ENCODE data around the gene GNAT1. TPM values are rescaled to one million over a fixed set of nuclear protein-coding genes. Genes with fewer than 3 reads are reported as not detected.

GNAT1 gene
- total RNA-seq, 1 experiment from 2014 or later, result 0.13 TPM

DNA sequence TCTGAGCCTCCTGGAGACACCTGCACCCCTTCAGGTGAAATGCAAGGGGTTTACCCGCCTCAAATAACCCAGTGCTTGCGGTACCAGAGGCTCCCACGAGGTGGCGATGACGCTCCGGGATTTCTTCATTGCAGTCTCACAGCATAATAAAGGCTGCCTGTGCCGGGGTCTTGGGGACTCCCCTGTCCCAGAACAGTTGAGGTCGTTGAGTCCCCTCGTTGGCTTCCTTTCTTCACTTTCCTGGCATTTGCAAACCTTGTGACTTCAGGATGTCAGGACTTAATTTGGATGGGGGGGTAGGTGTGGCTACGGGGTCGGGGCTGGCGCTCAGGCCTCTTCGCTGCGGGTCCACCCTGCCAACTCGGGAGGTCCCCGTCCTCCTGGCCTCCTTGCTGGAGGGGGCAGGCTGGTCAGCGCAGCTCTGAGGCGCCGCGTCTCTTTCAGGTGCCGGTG is 1.3 kb downstream of the GNAT1 start (continued):
- no peak for TF ChIP-seq ZNF317 (CRISPR knock-in tag; IDR thresholded peaks at IDR 0.05; ENCODE audit: borderline replicate concordance, low read depth)

DNA sequence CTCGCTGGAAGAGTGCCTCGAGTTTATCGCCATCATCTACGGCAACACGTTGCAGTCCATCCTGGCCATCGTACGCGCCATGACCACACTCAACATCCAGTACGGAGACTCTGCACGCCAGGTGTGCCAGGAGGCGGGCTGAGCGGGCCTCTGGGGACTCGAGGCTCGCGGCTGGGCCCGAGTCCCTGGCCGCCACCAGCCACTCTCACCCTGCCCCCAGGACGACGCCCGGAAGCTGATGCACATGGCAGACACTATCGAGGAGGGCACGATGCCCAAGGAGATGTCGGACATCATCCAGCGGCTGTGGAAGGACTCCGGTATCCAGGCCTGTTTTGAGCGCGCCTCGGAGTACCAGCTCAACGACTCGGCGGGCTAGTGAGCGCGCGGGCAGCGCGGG is 1.9 kb downstream of the GNAT1 start:
- POLR2A ChIA-PET, result interaction anchor here (1.4 to 1.5 kb wide), 2 partner anchors 32 to 53 kb away, joined by 3 to 4 read pairs; no protein-coding TSS in a partner anchor
- no peak for TF ChIP-seq NR2C2 (CRISPR knock-in tag; IDR thresholded peaks at IDR 0.05)
- TF ChIP-seq, protein P1, sequence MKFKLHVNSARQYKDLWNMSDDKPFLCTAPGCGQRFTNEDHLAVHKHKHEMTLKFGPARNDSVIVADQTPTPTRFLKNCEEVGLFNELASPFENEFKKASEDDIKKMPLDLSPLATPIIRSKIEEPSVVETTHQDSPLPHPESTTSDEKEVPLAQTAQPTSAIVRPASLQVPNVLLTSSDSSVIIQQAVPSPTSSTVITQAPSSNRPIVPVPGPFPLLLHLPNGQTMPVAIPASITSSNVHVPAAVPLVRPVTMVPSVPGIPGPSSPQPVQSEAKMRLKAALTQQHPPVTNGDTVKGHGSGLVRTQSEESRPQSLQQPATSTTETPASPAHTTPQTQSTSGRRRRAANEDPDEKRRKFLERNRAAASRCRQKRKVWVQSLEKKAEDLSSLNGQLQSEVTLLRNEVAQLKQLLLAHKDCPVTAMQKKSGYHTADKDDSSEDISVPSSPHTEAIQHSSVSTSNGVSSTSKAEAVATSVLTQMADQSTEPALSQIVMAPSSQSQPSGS (CRISPR knock-in tag; IDR thresholded peaks at IDR 0.05; ENCODE audit: borderline replicate concordance, low read depth), result no peak
- H3K4me3 Mint-ChIP-seq, result no peak overlapping the region
- H3K27me3 Mint-ChIP-seq (ENCODE audit: low read depth), result peaks cover 9% of the 10 kb centered on the region
- peaks cover 6% of the 10 kb centered on the region for H3K4me1 Mint-ChIP-seq
- ATAC-seq, result no peak
- H3K9me3 Mint-ChIP-seq, result no peaks in the 10 kb centered on the region
- H3K36me3 Mint-ChIP-seq, result no peaks in the 10 kb centered on the region
- CTCF ChIA-PET, result interaction anchor here (0.9 to 7.2 kb wide), 20 partner anchors 11 to 144 kb away, joined by 3 to 604 read pairs (median 22); partner anchors contain the start of genes HYAL3, NAA80, SEMA3B and SLC38A3
- H3K27ac Mint-ChIP-seq, result no peak overlapping the region
- DNase-seq (ENCODE audit: low spot score), result no peak

DNA sequence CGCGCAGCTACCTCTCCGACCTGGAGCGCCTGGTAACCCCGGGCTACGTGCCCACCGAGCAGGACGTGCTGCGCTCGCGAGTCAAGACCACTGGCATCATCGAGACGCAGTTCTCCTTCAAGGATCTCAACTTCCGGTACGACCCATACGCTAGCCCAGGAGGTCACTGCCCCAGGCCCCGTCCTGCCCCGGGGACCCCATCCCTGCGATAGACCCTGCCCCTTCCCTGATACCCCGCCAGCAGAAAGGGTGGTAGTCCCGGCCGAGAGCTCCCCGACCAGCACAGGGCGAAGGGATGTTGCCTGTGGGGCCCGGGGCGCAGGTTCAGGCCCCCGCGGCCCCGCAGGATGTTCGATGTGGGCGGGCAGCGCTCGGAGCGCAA is 2.3 kb downstream of the GNAT1 start:
- Mint-ChIP-seq H3K9me3 (no peaks in the 10 kb centered on the region), H3K27ac (no peak overlapping the region), H3K4me3 (no peak overlapping the region), H3K4me1 (peaks cover 6% of the 10 kb centered on the region), H3K36me3 (no peaks in the 10 kb centered on the region), H3K27me3 (ENCODE audit: low read depth) (peaks cover 9% of the 10 kb centered on the region)
- CTCF ChIA-PET, result interaction anchor here (0.9 to 7.2 kb wide), 24 partner anchors 11 to 144 kb away, joined by 3 to 604 read pairs (median 20); partner anchors contain the start of genes GNAI2, HYAL2, HYAL3 and NAA80
- POLR2A ChIA-PET, result interaction anchor here (1.0 to 2.4 kb wide), 4 partner anchors 12 to 70 kb away, joined by 3 to 11 read pairs (median 5); partner anchors contain the start of gene SLC38A3
- DNase-seq (ENCODE audit: low spot score), result no peak
- no peak for ATAC-seq
- TF ChIP-seq NR3C1 (CRISPR knock-in tag; conservative IDR thresholded peaks at IDR 0.05; ENCODE audit: low read depth) (no peak), ZBTB21 (CRISPR knock-in tag; IDR thresholded peaks at IDR 0.05; ENCODE audit: borderline replicate concordance) (no peak), CBFB (CRISPR knock-in tag; IDR thresholded peaks at IDR 0.05; ENCODE audit: low read depth) (no peak), SMAD4 (CRISPR knock-in tag; IDR thresholded peaks at IDR 0.05) (no peak), CREM (CRISPR knock-in tag; IDR thresholded peaks at IDR 0.05) (no peak)
- TF ChIP-seq, protein P2, sequence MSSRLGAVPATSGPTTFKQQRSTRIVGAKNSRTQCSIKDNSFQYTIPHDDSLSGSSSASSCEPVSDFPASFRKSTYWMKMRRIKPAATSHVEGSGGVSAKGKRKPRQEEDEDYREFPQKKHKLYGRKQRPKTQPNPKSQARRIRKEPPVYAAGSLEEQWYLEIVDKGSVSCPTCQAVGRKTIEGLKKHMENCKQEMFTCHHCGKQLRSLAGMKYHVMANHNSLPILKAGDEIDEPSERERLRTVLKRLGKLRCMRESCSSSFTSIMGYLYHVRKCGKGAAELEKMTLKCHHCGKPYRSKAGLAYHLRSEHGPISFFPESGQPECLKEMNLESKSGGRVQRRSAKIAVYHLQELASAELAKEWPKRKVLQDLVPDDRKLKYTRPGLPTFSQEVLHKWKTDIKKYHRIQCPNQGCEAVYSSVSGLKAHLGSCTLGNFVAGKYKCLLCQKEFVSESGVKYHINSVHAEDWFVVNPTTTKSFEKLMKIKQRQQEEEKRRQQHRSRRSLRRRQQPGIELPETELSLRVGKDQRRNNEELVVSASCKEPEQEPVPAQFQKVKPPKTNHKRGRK (CRISPR knock-in tag; IDR thresholded peaks at IDR 0.05; ENCODE audit: borderline replicate concordance), result no peak

DNA sequence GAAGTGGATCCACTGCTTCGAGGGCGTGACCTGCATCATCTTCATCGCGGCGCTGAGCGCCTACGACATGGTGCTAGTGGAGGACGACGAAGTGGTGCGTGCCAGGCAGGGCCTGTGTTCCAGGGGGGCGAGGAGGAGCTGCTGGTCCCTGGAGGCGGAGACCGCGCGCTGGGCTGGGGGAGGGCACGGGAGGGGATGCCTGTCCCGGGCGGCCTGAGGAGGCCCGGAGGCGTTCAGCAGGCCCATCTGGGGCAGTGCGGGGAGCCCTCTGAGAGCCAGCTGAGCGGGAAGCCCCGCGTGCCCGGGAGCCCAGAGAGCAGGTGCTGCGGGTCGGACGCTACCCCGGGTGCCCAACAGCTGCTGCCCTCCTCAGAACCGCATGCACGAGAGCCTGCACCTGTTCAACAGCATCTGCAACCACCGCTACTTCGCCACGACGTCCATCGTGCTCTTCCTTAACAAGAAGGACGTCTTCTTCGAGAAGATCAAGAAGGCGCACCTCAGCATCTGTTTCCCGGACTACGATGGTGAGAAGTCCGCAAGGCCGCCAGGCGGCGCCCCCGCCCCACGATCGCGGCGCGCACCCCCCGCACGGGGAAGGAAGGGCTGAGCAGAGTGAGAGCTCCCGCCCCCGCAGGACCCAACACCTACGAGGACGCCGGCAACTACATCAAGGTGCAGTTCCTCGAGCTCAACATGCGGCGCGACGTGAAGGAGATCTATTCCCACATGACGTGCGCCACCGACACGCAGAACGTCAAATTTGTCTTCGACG is 2.9 kb downstream of the GNAT1 start:
- no peaks in the 10 kb centered on the region for H3K9me3 Mint-ChIP-seq
- ATAC-seq, result peak; percentile 56
- peaks cover 9% of the 10 kb centered on the region for H3K27me3 Mint-ChIP-seq (ENCODE audit: low read depth)
- no peak for TF ChIP-seq ETV6 (CRISPR knock-in tag; IDR thresholded peaks at IDR 0.05)
- no peak for TF ChIP-seq NFATC4 (CRISPR knock-in tag; IDR thresholded peaks at IDR 0.05)
- TF ChIP-seq PRRX2 (CRISPR knock-in tag; IDR thresholded peaks at IDR 0.05), result no peak
- TF ChIP-seq MYBL2 (CRISPR knock-in tag; IDR thresholded peaks at IDR 0.05), result peak; percentile 72; the same call in 1 of the 2 replicates
- peak; percentile 78 for TF ChIP-seq ZNF232 (CRISPR knock-in tag; IDR thresholded peaks at IDR 0.05)
- TF ChIP-seq ZNF671 (CRISPR knock-in tag; IDR thresholded peaks at IDR 0.05), result no peak
- TF ChIP-seq, protein P3, sequence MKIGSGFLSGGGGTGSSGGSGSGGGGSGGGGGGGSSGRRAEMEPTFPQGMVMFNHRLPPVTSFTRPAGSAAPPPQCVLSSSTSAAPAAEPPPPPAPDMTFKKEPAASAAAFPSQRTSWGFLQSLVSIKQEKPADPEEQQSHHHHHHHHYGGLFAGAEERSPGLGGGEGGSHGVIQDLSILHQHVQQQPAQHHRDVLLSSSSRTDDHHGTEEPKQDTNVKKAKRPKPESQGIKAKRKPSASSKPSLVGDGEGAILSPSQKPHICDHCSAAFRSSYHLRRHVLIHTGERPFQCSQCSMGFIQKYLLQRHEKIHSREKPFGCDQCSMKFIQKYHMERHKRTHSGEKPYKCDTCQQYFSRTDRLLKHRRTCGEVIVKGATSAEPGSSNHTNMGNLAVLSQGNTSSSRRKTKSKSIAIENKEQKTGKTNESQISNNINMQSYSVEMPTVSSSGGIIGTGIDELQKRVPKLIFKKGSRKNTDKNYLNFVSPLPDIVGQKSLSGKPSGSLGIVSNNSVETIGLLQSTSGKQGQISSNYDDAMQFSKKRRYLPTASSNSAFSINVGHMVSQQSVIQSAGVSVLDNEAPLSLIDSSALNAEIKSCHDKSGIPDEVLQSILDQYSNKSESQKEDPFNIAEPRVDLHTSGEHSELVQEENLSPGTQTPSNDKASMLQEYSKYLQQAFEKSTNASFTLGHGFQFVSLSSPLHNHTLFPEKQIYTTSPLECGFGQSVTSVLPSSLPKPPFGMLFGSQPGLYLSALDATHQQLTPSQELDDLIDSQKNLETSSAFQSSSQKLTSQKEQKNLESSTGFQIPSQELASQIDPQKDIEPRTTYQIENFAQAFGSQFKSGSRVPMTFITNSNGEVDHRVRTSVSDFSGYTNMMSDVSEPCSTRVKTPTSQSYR (CRISPR knock-in tag; IDR thresholded peaks at IDR 0.05), result no peak
- TF ChIP-seq, protein P4, sequence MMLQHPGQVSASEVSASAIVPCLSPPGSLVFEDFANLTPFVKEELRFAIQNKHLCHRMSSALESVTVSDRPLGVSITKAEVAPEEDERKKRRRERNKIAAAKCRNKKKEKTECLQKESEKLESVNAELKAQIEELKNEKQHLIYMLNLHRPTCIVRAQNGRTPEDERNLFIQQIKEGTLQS (CRISPR knock-in tag; conservative IDR thresholded peaks at IDR 0.05), result no peak
- TF ChIP-seq, protein P5, sequence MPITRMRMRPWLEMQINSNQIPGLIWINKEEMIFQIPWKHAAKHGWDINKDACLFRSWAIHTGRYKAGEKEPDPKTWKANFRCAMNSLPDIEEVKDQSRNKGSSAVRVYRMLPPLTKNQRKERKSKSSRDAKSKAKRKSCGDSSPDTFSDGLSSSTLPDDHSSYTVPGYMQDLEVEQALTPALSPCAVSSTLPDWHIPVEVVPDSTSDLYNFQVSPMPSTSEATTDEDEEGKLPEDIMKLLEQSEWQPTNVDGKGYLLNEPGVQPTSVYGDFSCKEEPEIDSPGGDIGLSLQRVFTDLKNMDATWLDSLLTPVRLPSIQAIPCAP (CRISPR knock-in tag; IDR thresholded peaks at IDR 0.05), result no peak
- TF ChIP-seq, protein P1 (CRISPR knock-in tag; IDR thresholded peaks at IDR 0.05; ENCODE audit: borderline replicate concordance, low read depth), result no peak
- no peak for TF ChIP-seq RORB (CRISPR knock-in tag; IDR thresholded peaks at IDR 0.05)

More for the DNA sequence above, 2.9 kb downstream of the GNAT1 start:
- POLR2A ChIA-PET, result interaction anchor here (0.5 to 2.4 kb wide), 12 partner anchors 12 to 113 kb away, joined by 3 to 11 read pairs (median 4); partner anchors contain the start of genes GNAI2, SEMA3B and SLC38A3
- H3K36me3 Mint-ChIP-seq, result no peaks in the 10 kb centered on the region
- peak overlapping the region; percentile 51 for H3K4me3 Mint-ChIP-seq
- DNase-seq (ENCODE audit: low spot score), result peak; percentile 85
- H3K27ac Mint-ChIP-seq, result no peak overlapping the region
- peaks cover 6% of the 10 kb centered on the region for H3K4me1 Mint-ChIP-seq
- CTCF ChIA-PET, result interaction anchor here (0.5 to 7.2 kb wide), 43 partner anchors 10 to 530 kb away, joined by 3 to 604 read pairs (median 6); partner anchors contain the start of genes GNAI2, HYAL1, HYAL2 and HYAL3
